Left cardiac atrium (tissue), 4 donors: ENCODE data around the gene FNDC3B. TPM values are rescaled to one million over a fixed set of nuclear protein-coding genes. Genes with fewer than 3 reads are reported as not detected.
A peak's percentile ranks its signal among the peaks of the same experiment; 100 is the strongest.
"Not testable (repeated sequence)": the region's sequence is repeated elsewhere in the genome, so short reads cannot be mapped to it uniquely, and the experiment has no call there.

Experiments used
- ATAC-seq, 2 donors: fragments of 200-7000 bp; cut with Tn5 transposase; one replicate each; pipeline ENCODE4 v1.9.1; 2020; ENCODE audit warnings: mild to moderate bottlenecking in 2 of 2, moderate library complexity in 2 of 2
- DNase-seq: peaks from one replicate; pipeline ENCODE4 v3.0.0-alpha.2; 2020
- intact Hi-C, 2 donors: fragments of 100-400 bp; cut with DNase I; formaldehyde crosslinking; loops; one replicate each; pipeline versions ENCODE4 v1.14.1 to v1.15.1; 2022 to 2023
- total RNA-seq, 2 donors: library from RNA; stranded (reverse); fragmentation: NEBNext Ultra II Directional; extraction: Animal tissue kit (Norgen Biotek cat#: 25700); gene quantifications; one replicate each; pipeline ENCODE4 v1.2.1, GENCODE V29; 2021
- donor health status: DM: no; HTN: yes; CAD: no.
- donor health status: DM: no; HTN: yes; CAD: no; lungs with severe emphysema.
- donor health status: DM: yes; HTN: yes; CAD: no.
- donor health status: Dilated cardiomyopathy.

FNDC3B gene
- total RNA-seq, 2 donors from 2014 or later, result 82.4 to 98.3 TPM

- no peak for ATAC-seq
These were observed 44.6 kb downstream of the FNDC3B start for GRCh38 chr3:172083995-172084409.

GRCh38 chr3:172084871-172085556 lies 45.6 kb downstream of the FNDC3B start:
- intact Hi-C loops, result no loop called here
- ATAC-seq, result no peak
- no peak for DNase-seq

More at GRCh38 chr3:172083995-172084409, 44.6 kb downstream of the FNDC3B start:
- intact Hi-C loops, result no loop called here
- no peak for DNase-seq

GRCh38 chr3:172085557-172085895 lies 46.1 kb downstream of the FNDC3B start:
- ATAC-seq, result no peak
- intact Hi-C loops, result no loop called here
- DNase-seq, result no peak

- intact Hi-C loops, result no loop called here
- no peak for DNase-seq
- no peak for ATAC-seq
These were observed 46.7 kb downstream of the FNDC3B start for GRCh38 chr3:172086071-172086470.

GRCh38 chr3:172087198-172087597 lies 47.8 kb downstream of the FNDC3B start:
- intact Hi-C loops, result no loop called here

GRCh38 chr3:172087602-172088580 lies 48.5 kb downstream of the FNDC3B start:
- no peak for DNase-seq

More at GRCh38 chr3:172087198-172087597, 47.8 kb downstream of the FNDC3B start:
- DNase-seq, result no peak
- no peak for ATAC-seq

GRCh38 chr3:172089250-172089649 lies 49.9 kb downstream of the FNDC3B start:
- no peak for ATAC-seq
- DNase-seq, result no peak
- intact Hi-C loops, result no loop called here

More at GRCh38 chr3:172087602-172088580, 48.5 kb downstream of the FNDC3B start:
- no peak for ATAC-seq
- intact Hi-C loops, result no loop called here

- DNase-seq (no peak), ATAC-seq (no peak)
- intact Hi-C loops, result no loop called here
These were observed 50.7 kb downstream of the FNDC3B start for GRCh38 chr3:172090035-172090434.

GRCh38 chr3:172092658-172093057 lies 53.3 kb downstream of the FNDC3B start:
- intact Hi-C loops, result no loop called here
- ATAC-seq, result no peak
- DNase-seq, result no peak

GRCh38 chr3:172093581-172094443 lies 54.4 kb downstream of the FNDC3B start:
- intact Hi-C loops, ATAC-seq: not testable (repeated sequence)

GRCh38 chr3:172094621-172095557 lies 55.5 kb downstream of the FNDC3B start:
- ATAC-seq (peak in 1 of 2 donors; percentile 17), DNase-seq (no peak)
- intact Hi-C loops, result no loop called here

More at GRCh38 chr3:172093581-172094443, 54.4 kb downstream of the FNDC3B start:
- not testable (repeated sequence) for DNase-seq

- ATAC-seq (peak; percentile 75 to 84), DNase-seq (no peak)
- intact Hi-C loops, result no loop called here
These were observed 57.6 kb downstream of the FNDC3B start for GRCh38 chr3:172096881-172097420.

- no peak for DNase-seq
- intact Hi-C loops, result no loop called here
- ATAC-seq, result no peak
These were observed 58.2 kb downstream of the FNDC3B start for GRCh38 chr3:172097585-172097984.

- no peak for DNase-seq
- intact Hi-C loops, result no loop called here
These were observed 59.5 kb downstream of the FNDC3B start for GRCh38 chr3:172098698-172099494.

GRCh38 chr3:172099495-172099808 lies 60.1 kb downstream of the FNDC3B start:
- intact Hi-C loops, result no loop called here
- no peak for DNase-seq
- no peak for ATAC-seq

More at GRCh38 chr3:172098698-172099494, 59.5 kb downstream of the FNDC3B start:
- ATAC-seq, result no peak

GRCh38 chr3:172100482-172100881 lies 61.1 kb downstream of the FNDC3B start:
- intact Hi-C loops, result no loop called here
- DNase-seq (no peak), ATAC-seq (no peak)

- intact Hi-C loops, result no loop called here
- ATAC-seq, result no peak
These were observed 61.7 kb downstream of the FNDC3B start for GRCh38 chr3:172101107-172101506.

More at GRCh38 chr3:172101107-172101506, 61.7 kb downstream of the FNDC3B start:
- no peak for DNase-seq
